GM21528 (cell line): Measurements from ENCODE around the gene DOCK2.
"Not testable (repeated sequence)": the region's sequence is repeated elsewhere in the genome, so short reads cannot be mapped to it uniquely, and the experiment has no call there.

ENCODE experiments used
- ATAC-seq: cut with Tn5 transposase; IDR thresholded peaks from one replicate; pipeline ENCODE4 v1.9.1; 2021; ENCODE audit warnings: mild to moderate bottlenecking, moderate library complexity; ENCODE audit not compliant: unreplicated experiment, low FRiP score

Gene DOCK2

DNA sequence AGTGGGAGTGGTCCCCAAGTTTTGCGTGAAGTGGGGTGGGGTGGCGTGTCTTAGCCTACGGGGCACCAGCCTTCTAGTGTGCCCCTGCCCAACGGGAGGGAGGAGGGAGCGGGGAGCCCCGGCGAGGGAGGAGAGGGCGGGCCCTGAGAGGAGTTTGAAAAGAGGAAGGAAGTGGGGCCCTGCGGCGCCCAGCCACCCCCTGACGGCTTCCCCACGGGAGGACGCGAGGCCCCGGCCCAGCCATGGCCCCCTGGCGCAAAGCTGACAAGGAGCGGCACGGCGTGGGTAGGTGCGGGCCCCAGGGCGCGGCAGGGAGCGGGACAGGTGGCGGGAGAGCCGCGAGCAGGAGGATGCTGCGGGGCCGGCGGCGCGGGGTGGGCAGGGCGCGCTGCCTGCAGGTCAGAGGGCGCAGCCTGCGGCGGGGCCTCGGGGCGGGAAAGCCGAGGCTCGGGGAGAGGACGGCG lies at the start of gene DOCK2:
Gene DOCK2, plus strand, starts transcription at position 191 of the 464 bp plus-strand sequence. Its CDS starts 52 bp downstream, at position 243.
- ATAC-seq: peak; percentile 96

DNA sequence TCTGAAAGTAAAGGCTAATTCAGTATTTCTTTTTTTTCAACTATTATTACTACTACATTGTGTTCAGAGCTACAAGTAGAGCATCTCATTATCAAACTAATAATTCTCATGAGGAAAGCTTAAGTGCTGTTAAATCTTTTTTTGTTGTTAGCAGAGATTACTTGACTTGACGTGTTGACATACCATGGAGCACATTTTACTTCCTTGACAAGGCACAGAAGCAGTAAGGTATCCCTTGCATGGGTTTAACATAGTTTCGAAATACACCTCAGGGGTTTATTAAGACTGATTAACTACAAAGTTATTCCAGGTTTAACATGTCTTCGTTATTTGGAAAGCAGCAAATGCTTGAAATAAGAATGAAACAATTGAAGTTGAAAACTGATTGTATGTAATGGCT lies 46.5 kb upstream of the DOCK2 start:
- ATAC-seq: no peak

DNA sequence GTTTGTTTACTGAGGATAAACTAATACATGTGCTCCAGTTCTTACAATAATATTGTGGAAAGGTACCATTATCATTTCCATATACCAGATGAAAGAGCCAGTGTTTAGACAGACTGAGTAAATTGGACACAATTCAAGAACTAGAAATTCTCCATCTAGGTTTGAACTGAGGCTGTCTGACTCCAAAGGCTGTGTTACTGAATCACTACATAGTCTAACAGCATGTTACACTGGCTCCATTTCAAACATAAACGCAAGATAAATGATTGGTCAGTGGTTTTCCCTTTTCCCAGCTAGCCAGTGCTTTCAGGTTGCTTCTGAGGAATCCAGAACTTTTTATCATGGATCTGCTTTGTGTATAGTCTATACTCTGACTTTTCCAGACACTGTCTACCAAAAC lies 45.4 kb upstream of the DOCK2 start:
- no peak for ATAC-seq

DNA sequence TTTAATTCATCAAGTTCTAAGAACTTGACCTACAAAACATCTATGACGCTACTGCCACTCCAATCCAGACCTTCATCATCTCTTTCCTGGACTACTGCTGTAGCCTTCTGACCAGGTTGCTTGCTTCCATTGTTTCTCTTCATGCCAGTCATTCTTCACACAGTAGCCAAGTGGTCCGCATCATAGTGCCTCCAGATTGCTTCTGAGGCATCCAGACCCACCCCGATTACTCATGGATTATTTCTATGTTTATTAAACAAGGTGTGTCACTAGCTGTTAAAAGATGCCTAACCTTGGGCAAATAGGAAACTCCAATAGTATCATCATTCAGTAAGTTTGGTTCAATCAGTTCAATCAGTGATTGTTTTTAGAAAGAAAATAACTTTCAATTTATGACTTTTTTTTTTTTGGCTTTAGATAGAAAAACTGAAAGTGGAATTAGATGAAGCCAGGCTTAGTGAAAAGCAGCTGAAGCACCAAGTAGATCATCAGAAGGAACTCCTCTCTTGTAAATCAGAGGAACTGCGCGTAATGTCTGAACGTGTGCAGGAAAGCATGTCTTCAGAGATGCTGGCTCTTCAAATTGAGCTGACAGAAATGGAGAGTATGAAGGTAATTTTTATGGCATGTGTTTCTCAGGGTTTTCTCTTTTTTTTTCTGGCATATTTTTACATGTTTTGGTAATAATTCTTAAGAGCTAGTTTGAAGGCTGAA lies 44.0 kb upstream of the DOCK2 start:
- no peak for ATAC-seq

DNA sequence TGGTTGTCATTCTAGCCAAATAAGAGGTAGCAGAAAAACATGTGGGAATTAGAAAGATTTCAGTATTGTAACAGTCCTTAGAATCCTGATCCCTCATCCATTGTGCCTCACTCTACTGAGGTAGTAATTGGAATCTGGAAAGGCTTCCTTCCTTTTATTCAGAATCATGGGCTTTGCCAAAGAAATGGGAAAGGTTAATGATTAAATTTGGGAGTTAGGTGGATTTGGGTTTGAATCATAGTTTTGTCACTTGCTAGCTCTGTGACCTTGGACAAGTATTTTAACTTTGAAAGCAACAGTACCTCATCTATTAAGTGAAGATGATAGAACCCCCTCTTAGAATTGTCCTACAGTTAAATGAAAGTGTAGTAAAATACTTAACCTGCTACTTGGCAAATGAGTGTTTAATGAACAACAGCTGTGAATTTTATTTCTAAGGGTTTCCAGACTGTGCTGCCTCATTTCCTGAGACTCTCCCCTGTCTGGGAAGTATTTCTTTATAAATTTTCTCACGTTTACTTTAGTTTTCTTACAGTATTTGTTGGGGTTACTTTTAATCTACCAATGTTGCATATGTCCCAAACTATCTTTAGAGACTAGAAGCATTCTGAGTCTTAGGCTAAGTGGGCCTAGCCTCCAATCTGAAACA lies 41.8 kb upstream of the DOCK2 start:
- no peak for ATAC-seq

DNA sequence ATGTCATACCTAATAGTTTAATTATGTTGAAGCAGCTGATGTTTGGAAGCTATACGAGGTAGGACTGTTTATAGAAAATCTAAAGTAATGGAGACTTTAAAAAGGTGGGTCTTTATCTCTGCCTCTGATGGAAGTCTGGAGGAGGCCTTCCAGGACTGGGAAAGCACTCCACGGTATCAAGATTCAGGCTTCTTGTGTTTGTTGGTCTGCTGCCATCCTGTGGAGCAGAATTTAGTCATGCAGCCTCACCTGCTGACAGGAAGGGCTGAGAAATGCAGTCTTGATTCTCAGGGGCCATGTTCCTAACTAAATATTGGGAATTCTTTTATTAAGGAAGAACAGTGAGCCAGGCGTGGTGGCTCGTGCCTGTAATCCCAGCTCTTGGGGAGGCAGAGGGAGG lies 37.6 kb upstream of the DOCK2 start:
- no peak for ATAC-seq

DNA sequence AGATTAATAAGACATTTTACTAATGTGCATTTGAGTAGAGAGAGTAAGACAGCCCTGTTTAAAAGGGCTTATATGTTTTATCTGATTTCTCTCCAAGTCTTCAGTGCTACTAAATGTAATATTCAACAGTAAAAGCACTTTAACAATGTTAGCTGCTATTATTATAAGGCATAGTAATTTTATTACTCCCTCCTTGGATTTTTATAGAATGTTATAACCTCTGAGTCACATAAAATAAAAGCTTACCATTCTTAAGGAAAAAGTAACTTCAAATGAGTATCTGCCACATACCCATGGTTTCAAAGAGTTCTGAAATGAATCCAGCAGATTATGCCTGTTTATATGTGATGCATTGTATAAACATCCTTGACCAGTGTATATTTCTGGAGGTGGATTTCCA lies 34.5 kb upstream of the DOCK2 start:
- no peak for ATAC-seq

DNA sequence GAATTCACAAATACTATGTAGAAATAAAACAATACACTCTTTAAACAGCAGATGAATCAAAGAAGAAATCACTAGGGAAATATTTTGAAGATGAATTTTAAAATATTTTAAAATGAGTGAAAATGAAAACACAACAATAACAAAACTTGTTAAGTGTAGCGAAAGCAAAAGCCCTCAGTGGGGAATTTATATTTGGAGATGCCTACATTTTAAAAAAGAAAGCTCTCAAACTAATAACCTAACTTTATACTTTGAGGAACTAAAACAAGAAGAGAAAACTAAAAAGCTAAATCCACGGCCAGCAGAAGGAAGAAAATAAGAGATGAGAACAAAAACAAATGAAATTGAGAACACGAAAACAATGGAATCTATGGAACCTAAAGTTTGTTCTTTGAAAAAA lies 30.8 kb upstream of the DOCK2 start:
- no peak for ATAC-seq

DNA sequence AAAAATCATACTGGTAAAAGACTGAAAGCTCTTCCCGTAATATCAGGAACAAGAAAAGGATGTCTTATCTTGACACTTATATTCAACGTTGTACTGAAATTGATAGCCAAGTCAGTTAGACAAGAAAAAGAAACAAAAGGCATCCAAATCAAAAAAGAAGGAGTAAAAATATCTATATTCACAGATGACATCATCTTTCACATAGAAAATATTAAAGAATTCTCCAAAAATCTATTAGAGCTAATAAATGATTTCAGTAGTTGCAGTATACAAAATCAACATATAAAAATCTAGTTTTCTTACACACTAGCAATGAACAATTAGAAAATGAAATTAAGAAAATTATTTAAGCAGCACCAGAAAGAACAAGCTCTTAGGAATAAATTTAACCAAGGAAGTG lies 29.2 kb upstream of the DOCK2 start:
- ATAC-seq: no peak

DNA sequence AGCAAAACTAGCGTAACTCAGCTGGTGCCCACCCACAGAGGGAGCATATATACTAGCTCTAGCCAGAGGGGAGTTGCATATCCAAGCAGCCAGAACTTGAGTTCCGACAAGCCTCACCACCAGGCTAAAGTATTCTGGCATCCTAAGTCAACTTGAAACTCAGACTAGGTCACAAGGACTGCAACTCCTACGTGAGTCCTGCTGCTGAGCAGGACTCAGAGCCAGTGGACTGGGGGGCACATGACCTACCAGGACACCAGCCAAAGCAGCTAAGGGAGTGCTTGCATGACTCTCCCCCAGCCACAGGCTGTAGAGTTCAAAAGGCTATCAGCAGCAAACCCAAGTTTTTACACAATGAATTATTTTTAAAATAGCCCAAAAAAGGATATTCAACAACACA lies 27.4 kb upstream of the DOCK2 start:
- ATAC-seq: no peak

DNA sequence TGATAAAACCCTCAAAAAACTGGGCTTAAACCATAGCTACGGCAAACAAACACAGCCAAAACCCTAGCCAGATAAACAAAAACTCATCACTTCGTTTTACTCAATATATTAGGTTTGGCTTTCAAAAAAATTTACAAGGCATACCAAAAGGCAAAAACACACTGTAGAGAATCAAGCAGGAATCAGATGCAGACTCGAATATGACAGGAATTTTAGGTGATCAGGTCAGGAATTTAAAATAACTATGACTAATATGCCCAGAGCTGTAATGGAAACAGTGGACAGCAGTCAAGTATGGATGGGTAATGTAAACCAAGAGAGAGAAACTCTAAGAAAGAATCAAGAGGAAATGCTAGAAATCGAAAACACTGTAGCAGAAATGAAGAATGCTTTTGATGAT lies 26.5 kb upstream of the DOCK2 start:
- ATAC-seq: no peak

DNA sequence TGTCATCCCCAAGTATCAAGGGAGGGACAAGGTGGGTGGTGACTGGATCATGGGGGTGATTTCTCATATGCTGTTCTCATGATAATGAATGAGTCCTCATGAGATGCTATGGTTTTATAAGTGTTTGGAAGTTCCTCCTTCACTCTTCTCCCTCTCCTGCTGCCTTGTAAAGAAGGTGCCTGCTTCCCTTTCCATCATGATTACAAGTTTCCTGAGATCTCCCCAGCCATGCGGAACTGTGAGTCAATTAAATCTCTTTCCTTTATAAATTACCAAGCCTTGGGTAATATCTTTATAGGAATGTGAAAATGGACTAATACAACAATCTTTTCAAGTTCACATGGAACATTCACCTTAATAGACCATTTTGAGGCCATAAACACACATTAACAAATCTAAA lies 21.5 kb upstream of the DOCK2 start:
- ATAC-seq: no peak

DNA sequence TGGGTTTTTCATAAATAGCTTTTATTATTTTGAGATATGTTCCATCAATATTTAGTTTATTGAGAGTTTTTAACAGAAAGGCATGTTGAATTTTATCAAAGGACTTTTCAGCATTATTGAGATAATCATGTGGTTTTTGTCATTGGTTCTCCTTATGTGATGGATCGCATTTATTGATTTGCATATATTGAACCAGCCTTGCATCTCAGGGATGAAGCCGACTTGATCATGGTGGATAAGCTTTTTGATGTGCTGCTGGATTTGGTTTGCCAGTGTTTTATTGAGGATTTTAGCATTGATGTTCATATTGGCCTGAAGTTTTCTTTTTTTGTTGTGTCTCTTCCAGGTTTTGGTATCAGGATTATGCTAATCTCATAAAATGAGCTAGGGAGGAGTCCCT lies 12.8 kb upstream of the DOCK2 start:
- ATAC-seq: not testable (repeated sequence)

DNA sequence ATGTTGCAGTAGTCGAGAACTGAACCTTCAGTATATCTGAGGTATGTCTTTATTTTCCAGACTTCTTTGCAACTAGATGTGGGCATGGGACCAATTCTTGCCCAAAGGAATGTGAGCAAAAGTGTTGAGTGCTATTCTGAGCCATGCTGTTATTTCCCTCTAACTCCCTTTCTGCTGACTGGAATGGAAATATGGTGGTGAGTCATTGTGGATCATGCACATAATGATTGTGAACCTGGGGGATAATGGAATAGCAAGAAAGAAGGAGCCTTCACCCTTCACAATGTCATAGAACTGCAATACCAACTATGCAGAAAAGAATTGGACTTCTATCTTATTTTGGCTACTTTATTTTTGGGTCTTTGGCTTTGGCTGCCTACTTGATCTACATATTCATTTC lies 10.3 kb upstream of the DOCK2 start:
- no peak for ATAC-seq

DNA sequence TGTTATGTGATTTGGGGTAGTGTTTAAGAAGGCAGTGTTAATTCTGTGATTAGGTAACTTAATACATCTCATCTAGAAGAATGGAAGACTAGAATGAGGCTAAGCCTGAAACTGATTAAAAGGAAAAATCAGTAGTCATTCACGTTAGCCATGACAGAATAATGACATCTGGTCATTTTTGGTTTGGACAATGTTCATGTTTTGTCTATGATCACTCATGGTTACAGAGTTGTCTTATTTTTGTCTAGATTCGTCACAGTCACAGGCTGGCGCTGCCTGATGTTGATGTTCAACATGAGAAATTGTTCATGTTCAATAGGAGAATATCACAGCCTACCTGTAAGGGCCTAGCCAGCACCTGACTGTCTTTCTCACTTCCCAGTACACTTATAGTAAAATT lies 9.5 kb upstream of the DOCK2 start:
- ATAC-seq: no peak

DNA sequence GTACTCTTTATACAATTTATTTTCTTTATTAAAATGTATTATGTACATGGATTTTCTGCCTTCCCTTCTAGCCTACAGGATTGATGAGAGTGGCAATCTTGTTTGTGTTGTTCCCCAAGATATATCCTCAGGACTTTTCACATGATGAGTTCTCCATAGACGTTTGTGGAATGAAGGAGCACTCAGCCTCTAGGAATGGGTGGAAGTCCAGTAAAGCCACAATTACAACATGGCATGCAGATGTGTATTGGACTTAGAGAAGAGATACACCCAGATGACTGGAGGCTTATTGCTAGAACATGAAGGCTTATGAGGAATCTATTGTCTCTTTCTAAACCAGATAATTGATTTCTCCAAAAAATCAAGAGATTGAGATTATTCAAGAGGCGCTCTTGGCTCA lies 8.2 kb upstream of the DOCK2 start:
- ATAC-seq: no peak

DNA sequence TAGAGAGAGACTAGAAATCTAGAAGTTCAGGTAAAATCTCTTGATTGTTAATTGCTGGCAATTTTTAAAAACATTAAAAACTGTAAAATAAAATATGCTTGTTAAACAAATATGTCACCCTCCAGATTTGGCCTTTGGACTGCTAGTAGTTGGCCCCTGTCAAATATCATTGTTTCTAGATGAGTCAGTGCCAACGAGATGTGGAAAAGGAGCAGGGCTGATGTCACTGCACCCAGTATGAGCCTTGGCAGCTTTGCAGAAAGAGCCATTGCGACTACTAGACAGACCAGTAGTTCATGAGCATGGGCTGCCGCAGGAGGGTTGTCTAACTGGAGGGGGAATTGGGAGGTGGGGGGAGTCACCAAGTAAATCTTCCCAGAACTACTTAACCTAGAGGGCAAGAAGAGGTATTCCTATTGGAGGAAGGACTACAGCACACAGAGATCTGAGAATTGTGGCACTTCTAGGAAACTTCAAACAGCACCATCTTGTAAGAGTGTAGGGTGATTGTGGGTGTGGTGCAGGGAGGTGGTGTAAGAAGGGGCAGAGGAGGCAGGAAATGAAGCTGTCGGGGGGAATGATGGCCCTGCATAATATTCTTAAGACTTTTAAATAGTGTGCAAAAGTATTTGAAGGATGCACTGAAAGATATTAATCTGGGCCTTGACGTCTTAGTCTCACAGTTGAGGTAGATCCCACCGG lies 7.1 kb upstream of the DOCK2 start:
- no peak for ATAC-seq

DNA sequence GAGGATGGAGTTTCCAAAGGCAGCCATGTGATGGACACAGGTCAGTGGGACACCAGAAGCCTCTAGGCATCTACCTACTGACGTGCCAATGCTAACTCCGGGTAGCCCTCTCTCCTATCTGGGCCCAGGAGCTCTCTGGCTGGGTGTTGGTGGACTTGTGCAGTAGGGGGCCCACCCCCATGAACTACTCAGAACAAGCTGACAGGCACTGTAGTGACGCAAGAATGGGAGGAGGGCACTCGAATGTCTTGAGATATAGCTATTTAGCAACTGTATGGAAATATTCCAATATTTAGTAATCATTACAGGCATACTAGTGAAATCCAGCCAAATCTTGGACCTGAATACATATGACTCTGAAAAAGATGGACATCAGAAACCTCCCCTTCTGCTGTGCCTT lies 5.7 kb upstream of the DOCK2 start:
- ATAC-seq: no peak

DNA sequence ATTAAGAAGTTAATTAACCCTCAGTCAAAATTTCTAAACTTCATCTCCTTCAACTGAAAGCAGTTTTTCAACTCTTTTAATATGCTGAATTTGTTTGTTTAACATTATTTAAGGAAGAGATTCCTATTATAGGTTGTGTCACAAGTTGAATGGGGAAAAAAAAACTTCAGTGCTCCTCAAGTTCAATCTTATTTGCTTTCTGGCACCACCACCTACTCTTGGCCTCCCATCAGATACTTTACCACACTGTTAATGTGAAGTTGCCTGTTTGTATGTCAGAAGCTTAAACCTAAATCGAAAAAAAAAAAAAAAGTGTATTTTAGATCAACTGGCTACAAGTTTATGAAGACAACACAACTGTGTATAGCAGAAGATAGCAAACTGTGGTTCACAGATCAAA lies 4.1 kb upstream of the DOCK2 start:
- ATAC-seq: no peak

DNA sequence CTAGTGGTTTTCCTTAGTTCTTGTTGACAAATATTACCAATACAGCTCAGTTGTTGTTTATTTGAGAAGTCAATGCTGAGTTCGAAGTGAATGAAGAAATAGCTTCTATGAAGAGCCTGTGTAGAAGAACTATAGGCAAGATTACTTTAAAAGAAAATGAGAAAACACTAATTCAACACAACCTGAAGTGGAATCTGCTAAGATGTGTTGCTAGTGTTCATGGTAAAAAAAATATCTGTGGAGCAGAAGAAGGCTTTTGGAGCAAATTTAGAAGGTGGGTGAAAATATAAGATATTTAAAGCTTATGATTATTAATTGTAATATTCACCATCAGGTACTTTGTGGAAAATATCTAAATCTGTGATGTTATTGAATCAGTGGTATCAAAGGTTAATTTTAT lies 2.5 kb upstream of the DOCK2 start:
- no peak for ATAC-seq

DNA sequence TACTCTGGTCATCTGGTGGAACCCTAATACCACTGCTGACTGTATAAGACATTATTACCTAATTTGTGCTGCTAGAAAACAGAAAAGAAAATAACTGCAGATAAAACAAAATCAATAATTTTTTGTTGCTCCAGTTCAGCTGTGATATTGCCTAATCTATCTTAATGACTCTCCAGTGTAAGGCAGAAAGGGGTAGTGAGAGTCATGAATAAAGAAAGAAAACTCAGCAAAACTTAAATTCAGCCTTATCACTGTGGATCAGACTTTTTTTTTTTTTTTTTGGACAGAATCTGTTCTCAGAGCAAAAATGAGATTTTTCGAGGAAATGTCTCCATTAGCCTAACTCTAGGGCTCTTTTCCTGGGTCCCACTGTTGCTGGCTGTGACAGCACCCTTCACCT lies 1.1 kb upstream of the DOCK2 start:
- ATAC-seq: no peak
